Left renal cortex interstitium (tissue), 4 donors: ENCODE data around the gene PIK3IP1. TPM values are rescaled to one million over a fixed set of nuclear protein-coding genes. Genes with fewer than 3 reads are reported as not detected.

Source experiments
- DNase-seq, 4 donors: peaks; one replicate each; pipeline ENCODE4 v3.0.0-alpha.2; 2013; ENCODE audit warnings: low read depth in 4 of 4, low spot score in 2 of 4, missing footprints in 1 of 4
- polyA plus RNA-seq, 4 donors: library from polyadenylated mRNA; unstranded; fragments of 120-200 nt; gene quantifications; one replicate each; pipeline ENCODE4 v1.2.1, GENCODE V29; 2013; ENCODE audit not compliant: insufficient read length in 4 of 4

Gene PIK3IP1
- polyA plus RNA-seq, 4 donors: 11.6 to 14.3 (median 13.8) TPM

DNA sequence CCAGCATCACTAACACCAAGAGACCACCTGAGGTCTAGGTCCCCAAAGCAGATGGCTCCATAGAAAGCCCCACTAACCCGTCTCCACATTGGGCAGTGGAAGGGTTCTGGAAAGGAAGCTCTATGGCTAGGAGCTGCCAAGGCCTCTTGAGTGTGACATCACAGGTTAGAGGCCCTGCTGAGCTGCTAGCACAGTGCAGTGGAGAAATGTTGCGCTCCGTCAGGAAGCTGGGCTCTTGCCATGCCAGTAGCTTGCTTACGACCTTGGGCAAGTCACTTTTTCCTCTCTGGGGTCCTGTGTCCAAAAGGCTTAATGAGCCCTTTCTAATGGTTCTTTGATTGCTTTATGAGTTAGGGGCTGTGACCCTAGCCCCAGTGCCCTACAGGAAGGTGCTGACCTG, 10.6 kb downstream of the PIK3IP1 start:
- DNase-seq: no peak

DNA sequence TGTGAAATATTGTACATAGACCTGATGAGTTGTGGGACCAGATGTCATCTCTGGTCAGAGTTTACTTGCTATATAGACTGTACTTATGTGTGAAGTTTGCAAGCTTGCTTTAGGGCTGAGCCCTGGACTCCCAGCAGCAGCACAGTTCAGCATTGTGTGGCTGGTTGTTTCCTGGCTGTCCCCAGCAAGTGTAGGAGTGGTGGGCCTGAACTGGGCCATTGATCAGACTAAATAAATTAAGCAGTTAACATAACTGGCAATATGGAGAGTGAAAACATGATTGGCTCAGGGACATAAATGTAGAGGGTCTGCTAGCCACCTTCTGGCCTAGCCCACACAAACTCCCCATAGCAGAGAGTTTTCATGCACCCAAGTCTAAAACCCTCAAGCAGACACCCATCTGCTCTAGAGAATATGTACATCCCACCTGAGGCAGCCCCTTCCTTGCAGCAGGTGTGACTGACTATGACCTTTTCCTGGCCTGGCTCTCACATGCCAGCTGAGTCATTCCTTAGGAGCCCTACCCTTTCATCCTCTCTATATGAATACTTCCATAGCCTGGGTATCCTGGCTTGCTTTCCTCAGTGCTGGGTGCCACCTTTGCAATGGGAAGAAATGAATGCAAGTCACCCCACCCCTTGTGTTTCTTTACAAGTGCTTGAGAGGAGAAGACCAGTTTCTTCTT, 12.3 kb downstream of the PIK3IP1 start:
- DNase-seq: no peak

- no peak for DNase-seq
These were observed 13.0 kb downstream of the PIK3IP1 start for GRCh38 chr22:31279327-31279669.

DNA sequence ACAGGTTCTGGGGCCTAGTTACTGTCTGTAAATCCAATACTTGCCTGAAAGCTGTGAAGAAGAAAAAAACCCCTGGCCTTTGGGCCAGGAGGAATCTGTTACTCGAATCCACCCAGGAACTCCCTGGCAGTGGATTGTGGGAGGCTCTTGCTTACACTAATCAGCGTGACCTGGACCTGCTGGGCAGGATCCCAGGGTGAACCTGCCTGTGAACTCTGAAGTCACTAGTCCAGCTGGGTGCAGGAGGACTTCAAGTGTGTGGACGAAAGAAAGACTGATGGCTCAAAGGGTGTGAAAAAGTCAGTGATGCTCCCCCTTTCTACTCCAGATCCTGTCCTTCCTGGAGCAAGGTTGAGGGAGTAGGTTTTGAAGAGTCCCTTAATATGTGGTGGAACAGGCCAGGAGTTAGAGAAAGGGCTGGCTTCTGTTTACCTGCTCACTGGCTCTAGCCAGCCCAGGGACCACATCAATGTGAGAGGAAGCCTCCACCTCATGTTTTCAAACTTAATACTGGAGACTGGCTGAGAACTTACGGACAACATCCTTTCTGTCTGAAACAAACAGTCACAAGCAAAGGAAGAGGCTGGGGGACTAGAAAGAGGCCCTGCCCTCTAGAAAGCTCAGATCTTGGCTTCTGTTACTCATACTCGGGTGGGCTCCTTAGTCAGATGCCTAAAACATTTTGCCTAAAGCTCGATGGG, 13.5 kb downstream of the PIK3IP1 start:
- no peak for DNase-seq

DNA sequence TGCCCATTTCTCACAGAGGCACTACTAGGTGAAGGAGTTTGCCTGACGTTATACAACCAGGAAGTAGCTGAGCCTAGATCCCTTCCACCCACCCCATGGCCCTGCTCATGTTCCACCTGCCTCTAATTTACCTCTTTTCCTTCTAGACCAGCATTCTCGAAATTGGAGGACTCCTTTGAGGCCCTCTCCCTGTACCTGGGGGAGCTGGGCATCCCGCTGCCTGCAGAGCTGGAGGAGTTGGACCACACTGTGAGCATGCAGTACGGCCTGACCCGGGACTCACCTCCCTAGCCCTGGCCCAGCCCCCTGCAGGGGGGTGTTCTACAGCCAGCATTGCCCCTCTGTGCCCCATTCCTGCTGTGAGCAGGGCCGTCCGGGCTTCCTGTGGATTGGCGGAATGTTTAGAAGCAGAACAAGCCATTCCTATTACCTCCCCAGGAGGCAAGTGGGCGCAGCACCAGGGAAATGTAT, 14.1 kb downstream of the PIK3IP1 start:
- DNase-seq: no peak

DNA sequence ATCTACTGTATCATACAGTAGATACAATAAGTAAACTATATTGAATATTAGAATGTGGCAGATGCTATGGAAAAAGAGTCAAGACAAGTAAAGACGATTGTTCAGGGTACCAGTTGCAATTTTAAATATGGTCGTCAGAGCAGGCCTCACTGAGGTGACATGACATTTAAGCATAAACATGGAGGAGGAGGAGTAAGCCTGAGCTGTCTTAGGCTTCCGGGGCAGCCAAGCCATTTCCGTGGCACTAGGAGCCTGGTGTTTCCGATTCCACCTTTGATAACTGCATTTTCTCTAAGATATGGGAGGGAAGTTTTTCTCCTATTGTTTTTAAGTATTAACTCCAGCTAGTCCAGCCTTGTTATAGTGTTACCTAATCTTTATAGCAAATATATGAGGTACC, 14.5 kb downstream of the PIK3IP1 start:
- DNase-seq: no peak

GRCh38 chr22:31276426-31277167, 15.7 kb downstream of the PIK3IP1 start:
- DNase-seq: no peak

DNA sequence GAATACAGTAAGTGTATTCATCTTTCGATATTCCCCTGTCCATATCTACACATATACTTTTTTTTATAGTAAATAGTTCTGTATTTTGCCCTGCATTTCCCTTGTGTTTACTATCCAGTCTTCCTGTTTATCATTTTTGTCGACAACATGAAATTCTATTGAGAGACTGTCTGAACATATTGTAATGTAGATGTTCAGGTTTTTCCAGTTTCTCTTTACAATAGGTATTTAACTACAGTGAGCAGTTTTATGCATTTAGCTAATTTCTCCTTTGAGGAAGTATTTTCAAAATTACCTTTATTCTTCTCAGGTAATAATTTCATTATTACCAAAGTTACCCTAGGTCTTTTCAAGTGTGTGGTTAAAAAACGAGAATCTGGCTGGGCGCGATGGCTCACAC, 16.7 kb downstream of the PIK3IP1 start:
- DNase-seq: no peak

GRCh38 chr22:31275018-31275417, 17.3 kb downstream of the PIK3IP1 start:
- no peak for DNase-seq

GRCh38 chr22:31274017-31274416, 18.3 kb downstream of the PIK3IP1 start:
- DNase-seq: no peak

- DNase-seq: no peak
These were observed 19.5 kb downstream of the PIK3IP1 start for GRCh38 chr22:31272522-31273446.

- no peak for DNase-seq
These were observed 20.8 kb downstream of the PIK3IP1 start for GRCh38 chr22:31271485-31271884.

DNA sequence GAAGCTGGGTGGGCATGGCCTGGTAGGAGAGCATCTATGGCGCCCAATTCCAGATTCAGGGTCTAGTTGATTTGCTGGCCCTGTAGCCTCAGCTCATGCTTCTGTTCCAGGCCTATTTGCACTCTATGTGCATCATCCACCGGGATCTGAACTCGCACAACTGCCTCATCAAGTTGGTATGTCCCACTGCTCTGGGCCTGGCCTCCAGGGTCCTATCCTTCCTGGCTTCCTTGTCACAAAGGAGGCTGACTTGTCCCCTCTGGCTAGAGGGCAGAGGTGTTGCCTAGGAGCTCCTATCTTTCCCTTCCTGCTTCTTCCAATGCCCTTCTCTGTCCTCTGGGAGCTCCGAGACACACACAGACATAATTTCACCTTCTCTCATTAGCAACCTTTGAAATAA, 21.3 kb downstream of the PIK3IP1 start:
- no peak for DNase-seq

- no peak for DNase-seq
These were observed 22.3 kb downstream of the PIK3IP1 start for GRCh38 chr22:31269892-31270579.

GRCh38 chr22:31268281-31268680, 24.0 kb downstream of the PIK3IP1 start:
- DNase-seq: no peak

DNA sequence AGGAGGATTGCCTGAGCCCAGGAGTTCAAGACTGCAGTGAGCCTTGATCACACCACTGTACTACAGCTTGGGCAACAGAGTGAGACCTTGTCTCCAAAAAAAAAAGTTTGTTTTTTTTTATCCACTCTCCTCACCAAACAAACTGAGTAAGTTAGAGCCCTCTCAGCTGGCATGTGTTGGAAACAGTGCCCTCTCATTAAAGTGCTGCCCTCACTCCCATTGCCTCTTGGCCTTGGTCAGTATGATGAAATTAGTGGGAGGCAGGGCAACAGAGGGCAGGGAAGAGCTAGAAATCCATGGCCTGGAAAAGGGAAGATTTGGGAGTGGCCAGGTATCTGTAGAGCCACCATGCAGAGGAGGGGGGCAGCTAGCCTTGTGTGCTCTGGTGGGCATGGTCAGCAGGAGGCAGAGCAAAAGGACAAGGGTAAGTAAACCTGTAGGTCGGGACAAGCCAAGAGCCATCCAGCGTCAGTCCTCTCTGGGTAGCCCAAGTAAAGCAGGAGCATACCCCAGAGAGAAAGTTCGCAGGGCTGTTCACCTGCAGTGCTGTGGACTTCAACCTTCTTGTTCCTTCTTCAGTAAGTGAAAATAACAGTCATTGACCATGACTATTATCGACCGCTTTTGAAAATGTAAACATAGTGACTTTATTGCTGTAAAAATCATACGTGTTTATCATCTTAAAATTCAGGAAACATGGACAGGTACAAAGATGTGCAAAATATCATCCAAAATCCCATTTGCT, 28.2 kb downstream of the PIK3IP1 start:
- DNase-seq: no peak

DNA sequence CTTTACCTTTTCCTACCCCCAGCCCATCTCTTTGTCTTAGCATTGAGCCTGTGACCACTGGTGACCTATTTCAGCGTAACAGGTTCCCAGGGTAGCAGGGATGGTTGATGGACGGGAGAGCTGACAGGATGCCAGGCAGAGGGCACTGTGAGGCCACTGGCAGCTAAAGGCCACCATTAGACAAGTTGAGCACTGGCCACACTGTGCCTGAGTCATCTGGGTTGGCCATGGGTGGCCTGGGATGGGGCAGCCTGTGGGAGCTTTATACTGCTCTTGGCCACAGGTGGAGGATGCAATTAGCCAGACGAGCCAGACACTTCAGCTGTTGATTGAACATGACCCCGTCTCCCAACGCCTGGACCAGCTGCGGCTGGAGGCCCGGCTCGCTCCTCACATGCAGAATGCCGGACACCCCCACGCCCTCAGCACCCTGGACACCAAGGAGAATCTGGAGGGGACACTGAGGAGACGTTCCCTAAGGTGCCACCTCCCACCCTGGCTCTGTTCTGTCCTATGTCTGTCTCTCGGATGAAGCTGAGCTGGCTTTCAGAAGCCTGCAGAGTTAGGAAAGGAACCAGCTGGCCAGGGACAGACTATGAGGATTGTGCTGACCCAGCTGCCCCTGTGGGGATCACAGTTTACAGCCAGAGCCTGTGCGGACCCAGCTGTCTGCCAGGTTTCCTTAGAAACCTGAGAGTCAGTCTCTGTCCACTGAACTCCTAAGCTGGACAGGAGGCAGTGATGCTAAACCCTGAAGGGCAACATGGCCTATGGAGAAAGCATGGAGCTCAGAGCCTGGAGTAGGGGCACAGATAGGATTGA, 29.8 kb downstream of the PIK3IP1 start:
- no peak for DNase-seq

GRCh38 chr22:31260474-31260856, 31.8 kb downstream of the PIK3IP1 start:
- no peak for DNase-seq
